Neural progenitor cell (in vitro differentiated cells): Measurements from ENCODE around the gene SNX32. TPM values are rescaled to one million over a fixed set of nuclear protein-coding genes. Genes with fewer than 3 reads are reported as not detected.

Experiments
- DNase-seq: peaks from one replicate; pipeline ENCODE4 v3.0.0-alpha.2; 2016; ENCODE audit warnings: low spot score
- H2AFZ ChIP-seq: fragments of 200-600 bp; sonication (generic); replicated peaks from 2 replicates; pipeline ENCODE4 v1.6.1; 2016; ENCODE audit warnings: antibody characterized with exemption
- H3F3A ChIP-seq: fragments of 200-600 bp; sonication (generic); 2 replicates; pipeline ENCODE4 v1.6.1; 2016; ENCODE audit warnings: antibody characterized with exemption, low read depth
- H3K27ac ChIP-seq: fragments of 200-600 bp; sonication (generic); 2 replicates; pipeline ENCODE4 v1.5.1; 2016; ENCODE audit warnings: mild to moderate bottlenecking
- H3K27me3 ChIP-seq: fragments of 200-600 bp; sonication (generic); 2 replicates; pipeline ENCODE4 v1.6.1; 2016; ENCODE audit warnings: mild to moderate bottlenecking, moderate library complexity
- H3K36me3 ChIP-seq: fragments of 200-600 bp; sonication (generic); 2 replicates; pipeline ENCODE4 v1.5.1; 2016
- H3K4me1 ChIP-seq: fragments of 200-600 bp; sonication (generic); 2 replicates; pipeline ENCODE4 v1.6.1; 2016; ENCODE audit warnings: mixed run types
- H3K4me2 ChIP-seq: fragments of 200-600 bp; sonication (generic); 2 replicates; pipeline ENCODE4 v1.6.1; 2016
- H3K4me3 ChIP-seq: fragments of 200-600 bp; sonication (generic); 2 replicates; pipeline ENCODE4 v1.5.1; 2016
- H3K79me2 ChIP-seq: fragments of 200-600 bp; sonication (generic); 2 replicates; pipeline ENCODE4 v1.6.1; 2016; ENCODE audit warnings: low read depth
- H3K9ac ChIP-seq: fragments of 200-600 bp; sonication (generic); 2 replicates; pipeline ENCODE4 v1.6.1; 2016
- H3K9me3 ChIP-seq: fragments of 200-600 bp; sonication (generic); 2 replicates; pipeline ENCODE4 v1.5.1; 2016; ENCODE audit warnings: low read depth
- H4K20me1 ChIP-seq: fragments of 200-600 bp; sonication (generic); 2 replicates; pipeline ENCODE4 v1.6.1; 2016; ENCODE audit warnings: low read depth
- H3K27ac Mint-ChIP-seq: 3 replicates; pipeline ENCODE4 v1.8.0; 2021; ENCODE audit warnings: mixed read lengths
- H3K27me3 Mint-ChIP-seq: 2 replicates; pipeline ENCODE4 v1.8.0; 2022; ENCODE audit warnings: low read depth, mild to moderate bottlenecking, inconsistent platforms, moderate library complexity, mixed read lengths; ENCODE audit not compliant: insufficient read depth
- H3K36me3 Mint-ChIP-seq: 3 replicates; pipeline ENCODE4 v1.8.0; 2021; ENCODE audit warnings: mixed read lengths
- H3K4me1 Mint-ChIP-seq: 3 replicates; pipeline ENCODE4 v1.8.0; 2021; ENCODE audit warnings: mixed read lengths
- H3K4me3 Mint-ChIP-seq: 3 replicates; pipeline ENCODE4 v1.8.0; 2021; ENCODE audit warnings: mild to moderate bottlenecking, moderate library complexity, mixed read lengths
- H3K9me3 Mint-ChIP-seq: 3 replicates; pipeline ENCODE4 v1.8.0; 2020; ENCODE audit warnings: mixed read lengths
- CTCF ChIP-seq: fragments of 200-600 bp; sonication (generic); IDR thresholded peaks from 2 replicates; pipeline ENCODE4 v1.5.1; 2017; ENCODE audit warnings: antibody characterized with exemption, mild to moderate bottlenecking
- EZH2 ChIP-seq: fragments of 200-600 bp; sonication (generic); IDR thresholded peaks from 2 replicates; pipeline ENCODE4 v1.6.1; 2017; ENCODE audit warnings: antibody characterized with exemption, mild to moderate bottlenecking, moderate library complexity
- EZH2phosphoT487 ChIP-seq: fragments of 200-600 bp; sonication (generic); IDR thresholded peaks from 2 replicates; pipeline ENCODE4 v1.6.1; 2017; ENCODE audit warnings: antibody characterized with exemption
- total RNA-seq: library from RNA; depleted of rRNA; stranded (reverse); fragments of >200 nt; gene quantifications from 2 replicates; pipeline ENCODE4 v1.2.3, GENCODE V29; 2015; ENCODE audit warnings: low replicate concordance

SNX32 gene
- total RNA-seq, 1 donor from 2014 or later = 1.4 TPM

GRCh38 chr11:65870706-65871681 lies 37.2 kb downstream of the SNX32 start:
- H3K4me1 ChIP-seq = peaks cover 4% of the 10 kb centered on the region
- H3K9ac ChIP-seq = no peak overlapping the region
- H3K27me3 ChIP-seq = peaks cover 17% of the 10 kb centered on the region
- H3K36me3 ChIP-seq = no peaks in the 10 kb centered on the region
- no peak overlapping the region for H3K4me3 ChIP-seq
- H3K27ac ChIP-seq = no peak overlapping the region
- no peaks in the 10 kb centered on the region for H3K9me3 Mint-ChIP-seq
- peaks cover 28% of the 10 kb centered on the region for H3F3A ChIP-seq
- H2AFZ ChIP-seq = no peak overlapping the region
- peak overlapping the region; percentile 25 for H3K27ac Mint-ChIP-seq
- TF ChIP-seq EZH2phosphoT487 = no peak
- TF ChIP-seq EZH2 = no peak
- no peak for TF ChIP-seq CTCF
- H4K20me1 ChIP-seq = peaks cover 11% of the 10 kb centered on the region
- peaks cover 17% of the 10 kb centered on the region for H3K27me3 Mint-ChIP-seq
- H3K4me2 ChIP-seq = peak overlapping the region; percentile 97
- H3K4me1 Mint-ChIP-seq = peaks cover 35% of the 10 kb centered on the region
- no peaks in the 10 kb centered on the region for H3K79me2 ChIP-seq
- no peaks in the 10 kb centered on the region for H3K36me3 Mint-ChIP-seq
- no peaks in the 10 kb centered on the region for H3K9me3 ChIP-seq
- DNase-seq = no peak
- H3K4me3 Mint-ChIP-seq = peak overlapping the region; percentile 62

- peaks cover 4% of the 10 kb centered on the region for H3K4me1 ChIP-seq
- H3K9ac ChIP-seq = peak overlapping the region; percentile 37
- no peaks in the 10 kb centered on the region for H3K9me3 ChIP-seq
- TF ChIP-seq EZH2 (no peak), EZH2phosphoT487 (no peak), CTCF (no peak)
- no peak overlapping the region for H2AFZ ChIP-seq
- Mint-ChIP-seq H3K9me3 (no peaks in the 10 kb centered on the region), H3K4me3 (peak overlapping the region; percentile 62), H3K4me1 (peaks cover 33% of the 10 kb centered on the region), H3K36me3 (no peaks in the 10 kb centered on the region), H3K27ac (no peak overlapping the region), H3K27me3 (peaks cover 19% of the 10 kb centered on the region)
- H3K36me3 ChIP-seq = no peaks in the 10 kb centered on the region
- peaks cover 17% of the 10 kb centered on the region for H3K27me3 ChIP-seq
- peak; percentile 56 for DNase-seq
- H3K27ac ChIP-seq = no peak overlapping the region
- peak overlapping the region; percentile 97 for H3K4me2 ChIP-seq
- peak overlapping the region; percentile 67 for H3K4me3 ChIP-seq
- H3K79me2 ChIP-seq = no peaks in the 10 kb centered on the region
- peaks cover 5% of the 10 kb centered on the region for H4K20me1 ChIP-seq
- H3F3A ChIP-seq = peaks cover 23% of the 10 kb centered on the region
Measured at GRCh38 chr11:65871811-65872548, 38.2 kb downstream of the SNX32 start.

- H3K4me3 Mint-ChIP-seq = peak within 1 kb of the TSS; percentile 83
- H3K9me3 ChIP-seq = no peaks in the 10 kb centered on the region
- H3K4me2 ChIP-seq = peak within 1 kb of the TSS; percentile 97
- peaks cover 4% of the 10 kb centered on the region for H3K4me1 ChIP-seq
- H2AFZ ChIP-seq = peak within 1 kb of the TSS; percentile 64
- no peaks in the 10 kb centered on the region for H3K9me3 Mint-ChIP-seq
- peak; percentile 57 for DNase-seq
- H3K9ac ChIP-seq = peak within 1 kb of the TSS; percentile 37
- TF ChIP-seq CTCF = no peak
- TF ChIP-seq EZH2 = no peak
- no peak for TF ChIP-seq EZH2phosphoT487
- peaks cover 15% of the 10 kb centered on the region for H3F3A ChIP-seq
- no peak within 1 kb of the TSS for H3K27ac ChIP-seq
- peaks cover 17% of the 10 kb centered on the region for H3K27me3 Mint-ChIP-seq
- H3K36me3 ChIP-seq = no peaks in the 10 kb centered on the region
- H3K4me1 Mint-ChIP-seq = peaks cover 25% of the 10 kb centered on the region
- H4K20me1 ChIP-seq = no peaks in the 10 kb centered on the region
- peak within 1 kb of the TSS; percentile 38 for H3K27ac Mint-ChIP-seq
- H3K79me2 ChIP-seq = no peaks in the 10 kb centered on the region
- peak within 1 kb of the TSS; percentile 67 for H3K4me3 ChIP-seq
- H3K27me3 ChIP-seq = peaks cover 17% of the 10 kb centered on the region
- H3K36me3 Mint-ChIP-seq = no peaks in the 10 kb centered on the region
Measured at GRCh38 chr11:65872586-65873317, 39.0 kb downstream of the SNX32 start, which contains the start of gene EFEMP2. TSS of gene EFEMP2 (minus strand) at chr11:65872800. CDS start at chr11:65872354, 446 bp downstream.
